NCI-H1694 treated with DMSO at 0.1 percent for 48 hours (cell line): Measurements from ENCODE around the gene MAPK13.
A peak's percentile ranks its signal among the peaks of the same experiment; 100 is the strongest.
"Not testable (repeated sequence)": the region's sequence is repeated elsewhere in the genome, so short reads cannot be mapped to it uniquely, and the experiment has no call there.

Experiments used
- DNase-seq: peaks from one replicate; lab custom pipeline; 2025; lab: John Stamatoyannopoulos, UW

MAPK13 gene

GRCh38 chr6:36115412-36115811 lies 14.9 kb upstream of the MAPK13 start:
- no peak for DNase-seq

GRCh38 chr6:36116066-36116864 lies 14.0 kb upstream of the MAPK13 start:
- DNase-seq, result no peak

- DNase-seq, result no peak
These were observed 13.4 kb upstream of the MAPK13 start for GRCh38 chr6:36116943-36117342.

- no peak for DNase-seq
These were observed 12.4 kb upstream of the MAPK13 start for GRCh38 chr6:36117658-36118549.

- DNase-seq, result no peak
These were observed 11.7 kb upstream of the MAPK13 start for GRCh38 chr6:36118550-36119107.

- DNase-seq, result no peak
These were observed 11.1 kb upstream of the MAPK13 start for GRCh38 chr6:36119209-36119608.

- DNase-seq, result no peak
These were observed 10.3 kb upstream of the MAPK13 start for GRCh38 chr6:36120018-36120417.

GRCh38 chr6:36120539-36120938 lies 9.8 kb upstream of the MAPK13 start:
- no peak for DNase-seq

GRCh38 chr6:36120979-36121786 lies 9.1 kb upstream of the MAPK13 start:
- DNase-seq, result no peak

GRCh38 chr6:36121787-36122494 lies 8.4 kb upstream of the MAPK13 start:
- DNase-seq, result no peak

- DNase-seq, result no peak
These were observed 7.6 kb upstream of the MAPK13 start for GRCh38 chr6:36122495-36123269.

GRCh38 chr6:36123270-36124139 lies 6.8 kb upstream of the MAPK13 start:
- DNase-seq, result peak; percentile 38

- not testable (repeated sequence) for DNase-seq
These were observed 6.0 kb upstream of the MAPK13 start for GRCh38 chr6:36124346-36124745.

- no peak for DNase-seq
These were observed 5.4 kb upstream of the MAPK13 start for GRCh38 chr6:36124881-36125280.

- DNase-seq, result no peak
These were observed 4.7 kb upstream of the MAPK13 start for GRCh38 chr6:36125575-36125974.

- no peak for DNase-seq
These were observed 4.2 kb upstream of the MAPK13 start for GRCh38 chr6:36126121-36126520.

GRCh38 chr6:36126553-36127458 lies 3.5 kb upstream of the MAPK13 start:
- DNase-seq, result no peak

GRCh38 chr6:36127462-36128016 lies 2.8 kb upstream of the MAPK13 start:
- no peak for DNase-seq
